Adipose tissue (tissue), 3 donors: ENCODE results near the gene FOXRED1. TPM values are rescaled to one million over a fixed set of nuclear protein-coding genes. Genes with fewer than 3 reads are reported as not detected.

Source experiments
- polyA plus RNA-seq, 3 donors: library from polyadenylated mRNA; stranded (reverse); fragments of 200-250 nt; gene quantifications; one replicate each; pipeline ENCODE4 v1.2.3, GENCODE V29; 2013
- donor health status: healthy with polysubstance abuse.
- donor health status: Bipolar disorder and iron deficiency.
- donor health status: healthy.

FOXRED1 gene
- polyA plus RNA-seq, 3 donors, result 10.4 to 27.7 (median 24.5) TPM

Other genes with a start within 250 kb of the FOXRED1 start
- gene CDON, start 206.3 kb upstream of the FOXRED1 start, polyA plus RNA-seq, result 1 to 10 TPM; 1.3 to 7.3 (median 4.2) TPM
- 10 to 100 TPM; 16.3 to 25.7 (median 23.7) TPM for gene RPUSD4, start 57.5 kb upstream of the FOXRED1 start, polyA plus RNA-seq
- gene FAM118B, start 57.4 kb upstream of the FOXRED1 start, polyA plus RNA-seq, result 10 to 100 TPM in 2 of 3 donors, 1 to 10 TPM in 1; 3.5 to 11.5 (median 10.3) TPM
- 100 to 1,000 TPM in 1 of 3 donors, 10 to 100 TPM in 2; 30.4 to 127 (median 85.5) TPM for gene SRPRA, start 259 bp upstream of the FOXRED1 start, polyA plus RNA-seq
- 1 to 10 TPM; 5.2 to 6.5 (median 5.9) TPM for gene TIRAP, start 13.9 kb downstream of the FOXRED1 start, polyA plus RNA-seq
- 10 to 100 TPM; 13.5 to 17.4 (median 15.8) TPM for gene DCPS, start 34.9 kb downstream of the FOXRED1 start, polyA plus RNA-seq
- 10 to 100 TPM in 2 of 3 donors, 1 to 10 TPM in 1; 7.5 to 42.1 (median 20.8) TPM for gene ST3GAL4, start 86.5 kb downstream of the FOXRED1 start, polyA plus RNA-seq